GM12872 (cell line): ENCODE results near the gene CIDEA.

Experiments used
- CTCF ChIP-seq: IDR thresholded peaks from 3 replicates; pipeline ENCODE4 v1.5.1; 2011; ENCODE audit warnings: low read depth, mild to moderate bottlenecking, low read length, moderate library complexity; ENCODE audit not compliant: insufficient read depth

The CIDEA gene

GRCh38 chr18:12326711-12327460, 72.7 kb downstream of the CIDEA start:
- no peak for TF ChIP-seq CTCF
